GM18858 (cell line): ENCODE data around the gene SLC6A12.

Experiments
- ATAC-seq: cut with Tn5 transposase; IDR thresholded peaks from one replicate; pipeline ENCODE4 v1.9.1; 2021; ENCODE audit not compliant: unreplicated experiment

SLC6A12 gene

GRCh38 chr12:214003-214741, at the start of gene SLC6A12:
Gene SLC6A12 (minus strand): TSS chr12:214157. CDS start chr12:209986, 4,171 bp downstream.
- no peak for ATAC-seq

GRCh38 chr12:263574-263973, 49.6 kb upstream of the SLC6A12 start:
- ATAC-seq = no peak

- ATAC-seq = no peak
These were observed 48.9 kb upstream of the SLC6A12 start, which contains the start of gene SLC6A13 for GRCh38 chr12:262817-263216. Gene SLC6A13 (minus strand): TSS chr12:262836. CDS start chr12:260052, 2,784 bp downstream.

- ATAC-seq = no peak
These were observed 48.2 kb upstream of the SLC6A12 start for GRCh38 chr12:262113-262512.

GRCh38 chr12:257521-258321, 43.8 kb upstream of the SLC6A12 start:
- ATAC-seq = no peak

GRCh38 chr12:256958-257357, 43.0 kb upstream of the SLC6A12 start:
- no peak for ATAC-seq

GRCh38 chr12:256225-256624, 42.3 kb upstream of the SLC6A12 start:
- ATAC-seq = no peak

GRCh38 chr12:254912-255311, 41.0 kb upstream of the SLC6A12 start:
- no peak for ATAC-seq

- ATAC-seq = no peak
These were observed 40.1 kb upstream of the SLC6A12 start for GRCh38 chr12:254039-254438.

GRCh38 chr12:253116-253831, 39.3 kb upstream of the SLC6A12 start:
- no peak for ATAC-seq

GRCh38 chr12:252636-253035, 38.7 kb upstream of the SLC6A12 start:
- no peak for ATAC-seq

GRCh38 chr12:247271-247670, 33.3 kb upstream of the SLC6A12 start:
- ATAC-seq = no peak

- ATAC-seq = no peak
These were observed 29.4 kb upstream of the SLC6A12 start for GRCh38 chr12:243381-243780.

GRCh38 chr12:242496-242895, 28.5 kb upstream of the SLC6A12 start:
- no peak for ATAC-seq

GRCh38 chr12:241266-241665, 27.3 kb upstream of the SLC6A12 start:
- ATAC-seq = no peak

- ATAC-seq = no peak
These were observed 26.6 kb upstream of the SLC6A12 start for GRCh38 chr12:240566-240965.

- ATAC-seq = no peak
These were observed 24.9 kb upstream of the SLC6A12 start for GRCh38 chr12:238736-239398.

- no peak for ATAC-seq
These were observed 24.2 kb upstream of the SLC6A12 start for GRCh38 chr12:238116-238515.

- no peak for ATAC-seq
These were observed 23.3 kb upstream of the SLC6A12 start for GRCh38 chr12:237026-237815.

GRCh38 chr12:236445-236844, 22.5 kb upstream of the SLC6A12 start:
- ATAC-seq = no peak
